Neural cell (in vitro differentiated cells): ENCODE results near the gene ACOX2.

ENCODE experiments used
- CTCF ChIP-seq: fragments of 450-650 bp; IDR thresholded peaks from 2 replicates; pipeline ENCODE4 v1.5.1; 2014; ENCODE audit warnings: antibody characterized with exemption, mild to moderate bottlenecking, moderate library complexity; ENCODE audit not compliant: poor library complexity, severe bottlenecking
- EP300 ChIP-seq: fragments of 450-650 bp; conservative IDR thresholded peaks from 2 replicates; pipeline ENCODE4 v1.6.1; 2014; ENCODE audit warnings: antibody characterized with exemption, mild to moderate bottlenecking, moderate library complexity; ENCODE audit not compliant: poor library complexity, severe bottlenecking
- EZH2 ChIP-seq: fragments of 200-600, 300-800 bp; shearing (Covaris generic), sonication (generic); IDR thresholded peaks from 2 replicates; pipeline ENCODE4 v1.6.1; 2014; ENCODE audit warnings: antibody characterized with exemption, low read length, borderline replicate concordance, mild to moderate bottlenecking; ENCODE audit not compliant: insufficient read depth, poor library complexity, severe bottlenecking
- MXI1 ChIP-seq: fragments of 450-650 bp; conservative IDR thresholded peaks from 2 replicates; pipeline ENCODE4 v1.6.1; 2014; ENCODE audit warnings: antibody characterized with exemption, mild to moderate bottlenecking; ENCODE audit not compliant: poor library complexity, severe bottlenecking
- POLR2AphosphoS5 ChIP-seq: IDR thresholded peaks from 2 replicates; pipeline ENCODE4 v1.6.1; 2012
- RAD21 ChIP-seq: fragments of 450-650 bp; conservative IDR thresholded peaks from 2 replicates; pipeline ENCODE4 v1.6.1; 2014; ENCODE audit warnings: antibody characterized with exemption, mild to moderate bottlenecking, moderate library complexity
- REST ChIP-seq: IDR thresholded peaks from 2 replicates; pipeline ENCODE4 v1.6.1; 2012; ENCODE audit warnings: borderline replicate concordance
- TAF1 ChIP-seq: IDR thresholded peaks from 2 replicates; pipeline ENCODE4 v1.6.1; 2012; ENCODE audit warnings: low read depth

- no peak for TF ChIP-seq CTCF
- no peak for TF ChIP-seq EZH2
- no peak for TF ChIP-seq REST
- TF ChIP-seq TAF1, result no peak
- TF ChIP-seq MXI1, result no peak
- TF ChIP-seq POLR2AphosphoS5, result no peak
- no peak for TF ChIP-seq RAD21
- no peak for TF ChIP-seq EP300
Observed at GRCh38 chr3:58584690-58585004, 47.7 kb upstream of the ACOX2 start.
